Head of caudate nucleus (tissue), 42 donors: ENCODE measurements around the gene RIPK4.

Experiments
- DNase-seq, 42 donors: peaks; one replicate each; pipeline versions ENCODE4 v3.0.0 to v3.0.0-alpha.2; 2020 to 2021; ENCODE audit warnings: mixed read lengths in 7 of 42
- intact Hi-C: fragments of 100-400 bp; cut with DNase I; formaldehyde crosslinking; loops from one replicate; pipeline ENCODE4 v1.15.0; 2022

The RIPK4 gene

DNA sequence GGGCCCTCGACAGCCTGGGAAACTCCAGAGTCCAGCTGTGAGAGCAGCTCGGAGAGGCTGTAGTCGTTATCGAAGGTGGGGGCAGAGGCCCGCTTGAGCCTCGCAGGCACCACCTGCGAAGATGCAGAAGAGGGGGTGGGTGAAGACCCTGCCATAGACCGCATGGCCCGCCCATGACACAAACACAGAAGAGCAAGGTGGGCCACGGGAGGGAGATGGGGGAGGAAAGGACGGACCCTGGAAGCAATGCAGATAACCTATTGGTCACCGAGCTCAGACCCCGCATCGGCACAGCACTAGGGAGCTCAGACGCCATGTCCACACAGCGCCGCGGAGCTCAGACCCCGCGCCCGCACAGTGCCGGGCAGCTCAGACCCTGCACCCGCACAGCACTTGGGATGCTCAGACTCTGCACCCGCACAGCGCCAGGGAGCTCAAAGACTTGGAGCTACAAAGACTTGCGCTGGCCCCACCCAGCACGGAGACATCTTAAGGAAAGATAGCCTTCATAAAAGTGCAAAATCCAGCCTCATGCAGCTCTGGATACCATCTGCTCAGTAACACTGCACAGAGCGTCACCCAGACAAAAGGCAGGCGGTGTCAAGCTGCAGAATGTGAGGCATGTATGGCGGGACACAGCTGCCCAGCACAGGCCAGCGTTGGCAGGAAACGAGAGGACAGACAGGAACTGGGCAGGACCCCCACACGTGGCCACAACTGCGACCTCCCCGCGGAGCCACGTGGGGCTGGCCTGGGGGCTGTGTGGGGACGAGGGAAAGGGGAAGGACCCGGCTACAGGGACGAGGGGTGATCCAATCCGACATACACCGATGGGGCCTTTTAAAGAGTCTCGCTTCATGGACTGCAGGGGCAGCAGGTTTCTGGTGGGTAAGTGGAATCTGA is 22.6 kb downstream of the RIPK4 start:
- no peak for DNase-seq
- intact Hi-C loops: no loop called here

DNA sequence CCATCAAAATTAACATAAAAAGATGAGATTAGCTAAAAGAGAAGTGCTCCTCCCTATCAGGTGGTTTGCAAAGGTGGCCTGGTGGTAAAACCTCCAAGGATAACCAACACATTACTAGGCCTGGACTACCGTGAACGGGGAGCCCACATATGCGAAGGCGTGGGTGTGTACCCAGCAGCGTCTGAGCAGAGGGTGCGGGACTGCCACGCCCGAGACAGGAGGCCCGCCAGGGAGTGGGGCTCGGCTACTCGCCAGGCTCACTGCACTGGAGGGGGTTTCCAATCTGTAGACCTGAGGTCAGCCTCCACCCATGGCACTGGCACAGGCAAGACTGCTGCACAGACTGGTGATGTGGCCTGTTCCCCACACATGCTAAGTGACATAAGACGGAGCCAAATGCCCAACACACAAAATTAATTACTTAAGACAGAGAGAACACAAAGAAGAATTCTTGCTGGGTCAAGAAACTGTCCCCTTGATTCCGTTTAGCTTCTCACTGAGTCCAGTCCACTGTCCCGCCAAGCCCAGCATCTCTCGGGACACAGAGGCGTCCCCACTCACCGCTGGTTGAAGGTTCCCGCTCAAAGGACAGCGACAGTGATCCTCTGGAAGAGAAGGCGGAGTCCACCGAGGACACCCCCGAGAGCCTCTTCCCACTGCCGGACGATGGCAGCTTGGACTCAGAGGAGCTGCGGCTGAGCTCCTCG is 23.4 kb downstream of the RIPK4 start:
- no peak for DNase-seq
- intact Hi-C loops: no loop called here

DNA sequence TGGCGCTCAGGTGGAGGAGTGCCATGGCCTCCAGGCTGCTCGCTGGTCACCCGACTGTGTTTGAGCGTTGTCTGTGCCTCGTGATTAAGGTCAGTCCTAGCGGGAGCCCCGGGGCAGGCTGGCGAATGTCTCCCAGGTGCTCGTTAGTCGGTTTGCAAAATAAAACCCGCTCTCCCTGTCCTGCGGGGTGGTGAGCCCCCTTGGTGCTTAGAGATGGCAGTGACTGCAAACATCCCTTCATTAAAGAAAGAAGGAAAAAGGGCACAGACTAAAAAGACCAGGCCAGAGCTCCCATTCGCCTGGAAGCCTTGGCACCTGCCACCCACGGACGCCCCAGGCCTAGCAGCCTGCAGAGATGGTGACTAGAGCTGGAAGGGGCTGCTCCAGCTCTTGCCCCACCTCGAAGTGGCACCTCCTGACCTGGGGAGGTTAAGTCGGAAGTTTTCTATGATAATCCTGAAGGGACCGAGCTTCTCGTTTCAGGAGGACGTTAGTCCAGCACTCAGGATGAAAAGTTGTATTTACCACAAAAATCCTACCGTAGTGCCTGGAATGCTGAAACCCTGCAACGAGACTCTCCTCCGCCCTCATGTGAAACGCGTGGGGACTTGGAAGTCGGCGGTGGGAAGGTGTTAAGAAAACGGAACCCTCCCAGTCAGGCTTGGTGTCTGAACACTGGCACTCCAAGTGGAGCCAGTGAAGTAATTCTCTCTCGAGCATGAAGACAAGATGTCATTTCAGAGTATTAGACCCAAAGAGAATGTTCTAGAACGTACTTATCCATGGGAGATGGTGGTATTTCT is 24.6 kb downstream of the RIPK4 start:
- intact Hi-C loops: no loop called here
- no peak for DNase-seq

DNA sequence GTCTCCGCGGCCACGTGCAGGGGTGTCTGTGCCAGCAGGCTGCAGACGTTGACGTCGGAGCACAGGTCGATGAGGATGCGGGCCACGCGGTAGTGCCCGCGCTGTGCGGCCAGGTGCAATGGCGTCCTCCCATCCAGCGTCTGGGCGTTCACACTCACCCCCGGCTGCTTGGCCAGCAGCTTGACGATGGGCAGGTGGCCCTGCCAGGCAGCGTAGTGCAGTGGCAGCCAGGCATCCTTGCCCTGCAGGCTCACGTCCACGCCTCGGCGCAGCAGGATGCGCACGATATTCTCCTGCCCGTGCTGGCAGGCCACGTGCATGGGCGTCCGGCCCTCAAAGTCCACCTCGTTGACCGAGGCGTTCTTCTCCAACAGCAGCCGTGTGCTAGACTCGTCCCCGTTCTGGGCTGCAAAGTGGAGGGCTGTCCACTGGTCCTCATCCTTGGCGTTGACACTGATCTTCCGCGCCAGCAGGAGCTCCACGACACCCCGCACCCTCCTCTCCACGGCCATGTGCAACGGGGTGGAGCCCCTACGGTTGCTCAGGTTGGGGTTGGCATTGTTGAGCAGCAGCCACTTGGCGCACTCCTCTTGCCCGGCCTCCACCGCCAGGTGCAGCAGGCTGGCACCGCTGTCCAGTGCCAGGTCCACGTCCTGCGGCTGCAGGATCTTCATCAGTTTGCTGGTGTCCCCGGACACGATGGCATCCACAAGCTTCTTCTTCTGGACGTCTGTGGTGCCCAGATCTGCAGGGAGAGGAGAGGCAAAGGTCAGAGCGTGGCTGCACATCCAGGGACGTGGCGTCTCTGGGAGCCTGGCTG is 25.4 kb downstream of the RIPK4 start:
- intact Hi-C loops: no loop called here
- DNase-seq: no peak

DNA sequence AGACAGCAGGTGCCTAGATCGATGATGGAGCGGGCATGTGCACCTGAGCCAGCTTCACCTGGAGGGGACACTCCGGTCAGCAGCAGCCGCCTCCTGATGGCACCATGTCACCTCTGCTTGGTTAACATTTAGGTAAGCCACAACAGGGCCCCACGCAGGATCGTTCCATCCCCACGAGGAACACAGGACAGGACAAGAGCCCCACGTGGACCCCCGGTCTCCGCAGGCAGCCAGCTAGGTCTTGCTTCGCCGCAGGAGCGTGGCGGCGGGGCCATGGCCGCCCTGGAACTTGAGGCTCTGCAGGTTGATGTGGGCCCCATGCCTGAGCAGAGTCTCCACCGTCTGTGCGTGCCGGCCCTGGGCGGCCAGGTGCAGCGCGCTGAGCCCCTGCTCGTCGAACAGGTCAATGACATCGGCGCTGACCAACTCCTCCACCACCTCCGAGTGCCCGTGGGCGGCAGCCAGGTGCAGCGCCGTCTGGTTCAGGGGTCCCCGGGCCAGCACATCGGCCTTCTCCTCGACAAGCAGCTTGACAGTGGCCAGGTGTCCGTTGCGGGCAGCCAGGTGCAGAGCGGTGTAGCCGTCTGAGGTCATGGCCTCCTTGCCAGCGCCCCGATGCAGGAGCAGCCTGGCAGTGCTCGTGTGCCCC is 26.1 kb downstream of the RIPK4 start:
- DNase-seq: no peak
- intact Hi-C loops: no loop called here

DNA sequence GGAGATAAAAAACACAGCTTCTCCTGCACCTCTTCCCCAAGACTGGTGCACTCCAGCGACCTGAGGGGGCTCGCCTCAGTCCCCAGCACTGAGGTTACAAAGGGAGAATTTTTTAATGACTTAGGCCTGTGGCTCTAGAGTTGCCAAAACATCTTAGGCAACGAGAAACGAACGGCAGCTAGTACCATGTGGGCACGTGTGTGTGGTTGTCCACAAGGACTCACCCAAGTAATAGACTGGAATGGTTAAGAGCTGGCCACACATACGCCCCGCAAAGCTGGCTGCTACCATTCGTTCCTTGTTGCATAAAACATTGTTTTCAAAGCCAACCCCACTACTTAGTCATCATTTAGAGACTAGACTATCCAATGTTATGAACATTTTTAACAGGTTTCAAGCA is 26.9 kb downstream of the RIPK4 start:
- DNase-seq: no peak
- intact Hi-C loops: no loop called here

DNA sequence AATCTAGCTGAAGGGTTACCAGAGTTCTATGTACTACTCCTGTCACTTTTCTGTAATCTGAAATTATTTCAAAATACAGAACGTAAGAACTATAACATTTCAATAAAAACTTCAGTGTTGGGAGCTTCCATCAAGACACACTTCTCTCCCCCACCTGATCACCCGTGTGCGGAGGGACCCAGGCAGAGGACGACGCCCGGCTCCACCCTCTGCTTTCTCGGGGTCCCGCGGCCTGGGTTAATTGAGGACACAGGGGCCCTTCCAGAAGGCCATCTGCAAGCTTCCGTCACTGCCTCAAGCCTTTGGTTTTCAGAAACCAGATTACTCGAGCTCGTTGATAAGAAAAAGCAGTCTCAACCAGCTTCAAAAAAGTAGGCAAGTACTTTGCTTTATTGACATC is 27.8 kb downstream of the RIPK4 start:
- no peak for DNase-seq
- intact Hi-C loops: no loop called here

DNA sequence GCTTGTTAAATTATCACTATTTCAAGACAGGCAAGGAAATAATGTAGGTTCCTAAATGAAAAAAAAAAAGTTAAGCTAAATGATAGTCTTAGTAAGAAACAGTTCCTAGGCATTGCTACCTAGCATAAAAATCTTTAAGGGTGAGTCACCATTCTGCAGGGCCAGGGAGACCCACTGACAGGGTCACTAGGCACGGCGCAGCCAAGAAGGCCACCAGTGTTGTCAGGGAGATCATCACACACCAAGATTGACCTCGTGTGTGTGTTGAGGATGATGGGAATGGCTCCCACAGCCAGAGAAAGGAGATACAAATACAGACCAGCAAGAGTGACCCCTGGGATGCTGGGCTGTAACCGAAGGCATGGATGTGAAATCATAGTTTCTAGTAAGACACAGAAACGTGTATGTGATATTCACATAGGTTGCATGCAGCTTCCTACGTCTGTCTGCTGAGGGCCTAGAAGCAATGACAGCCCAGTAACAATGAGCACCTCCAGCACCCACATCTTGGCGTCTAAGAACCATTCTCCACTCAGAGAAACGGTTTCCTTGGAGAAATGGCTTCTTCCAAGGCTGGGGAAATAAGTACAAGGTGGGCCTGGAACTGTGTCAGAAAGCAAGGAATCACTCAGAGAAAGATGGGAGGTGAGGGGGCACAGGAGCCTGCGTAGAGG is 29.1 kb downstream of the RIPK4 start:
- no peak for DNase-seq

DNA sequence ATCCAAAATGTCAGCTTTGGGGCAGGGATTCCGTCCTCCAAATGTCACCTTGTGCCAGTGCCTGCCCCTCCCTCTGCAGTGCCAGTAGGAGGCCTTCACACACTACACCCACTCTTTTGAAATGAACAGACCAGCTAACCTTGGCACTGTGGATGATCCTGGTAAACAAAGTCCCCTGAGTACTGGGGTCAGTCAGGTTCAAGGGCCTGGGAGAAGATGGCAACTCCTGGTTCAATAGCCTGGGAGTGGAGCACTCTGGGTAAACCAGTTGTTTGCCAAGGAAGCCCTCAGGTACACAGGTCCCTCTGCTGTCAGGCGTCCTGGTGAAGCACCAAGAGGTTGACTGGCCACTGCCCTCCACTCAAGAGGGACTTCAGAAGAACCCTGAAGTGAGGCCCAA is 30.4 kb downstream of the RIPK4 start:
- intact Hi-C loops: no loop called here
- DNase-seq: no peak

More for the DNA sequence above, 29.1 kb downstream of the RIPK4 start:
- intact Hi-C loops: no loop called here

DNA sequence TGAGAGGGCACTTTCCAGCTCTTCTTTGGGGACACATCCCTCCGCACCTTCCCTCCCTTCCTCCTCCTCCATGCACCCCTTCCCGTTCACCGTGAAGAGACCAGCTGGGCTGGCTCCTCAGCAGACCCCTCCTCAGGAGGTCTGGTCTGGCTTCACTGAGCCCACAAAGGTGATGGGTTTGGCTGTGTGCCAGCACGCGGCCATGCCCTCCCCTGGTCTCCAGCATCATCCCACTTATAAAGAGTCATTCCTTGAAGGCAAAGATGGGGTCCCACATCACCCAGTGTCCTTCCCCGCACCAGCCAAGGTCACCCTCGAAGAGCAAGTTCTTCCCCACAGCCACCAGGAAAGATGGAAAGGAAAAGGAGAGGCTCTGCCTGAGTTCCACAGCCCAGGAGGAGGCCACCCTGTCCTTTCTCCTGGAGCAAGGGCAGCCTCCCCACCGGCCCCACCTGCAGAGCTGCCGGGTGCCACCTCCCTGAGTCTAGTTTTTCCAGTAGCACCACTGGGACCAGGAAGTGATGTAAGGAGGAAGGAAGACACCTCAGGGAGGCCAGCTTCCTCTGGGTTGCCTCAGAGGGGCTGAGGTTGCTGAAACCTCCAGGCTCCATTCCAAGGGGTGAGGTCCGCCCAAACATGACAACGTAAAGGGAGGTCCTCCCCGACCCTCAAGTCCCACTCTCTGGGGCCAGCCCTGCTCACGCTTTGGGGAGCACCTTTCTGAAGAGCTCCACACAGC is 32.7 kb downstream of the RIPK4 start:
- intact Hi-C loops: no loop called here
- no peak for DNase-seq

DNA sequence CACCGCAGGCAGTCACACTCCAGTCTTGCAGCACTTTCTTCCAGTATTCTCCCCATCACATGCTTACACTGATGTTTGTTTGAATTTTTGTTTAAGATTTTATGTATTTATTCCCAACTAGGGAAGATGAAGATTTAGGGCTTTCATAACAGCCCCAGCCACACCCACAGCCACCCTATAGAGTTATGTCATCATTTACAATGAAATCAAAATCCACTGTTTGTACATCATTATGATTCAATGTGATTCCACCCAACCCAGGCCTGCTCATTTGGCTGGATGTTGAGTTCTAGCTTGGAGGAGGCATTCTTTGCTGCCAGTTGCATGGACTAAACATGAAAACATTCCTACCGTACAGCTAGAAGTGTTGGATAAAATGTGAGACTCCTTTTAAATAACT is 35.8 kb downstream of the RIPK4 start:
- no peak for DNase-seq
- intact Hi-C loops: no loop called here

DNA sequence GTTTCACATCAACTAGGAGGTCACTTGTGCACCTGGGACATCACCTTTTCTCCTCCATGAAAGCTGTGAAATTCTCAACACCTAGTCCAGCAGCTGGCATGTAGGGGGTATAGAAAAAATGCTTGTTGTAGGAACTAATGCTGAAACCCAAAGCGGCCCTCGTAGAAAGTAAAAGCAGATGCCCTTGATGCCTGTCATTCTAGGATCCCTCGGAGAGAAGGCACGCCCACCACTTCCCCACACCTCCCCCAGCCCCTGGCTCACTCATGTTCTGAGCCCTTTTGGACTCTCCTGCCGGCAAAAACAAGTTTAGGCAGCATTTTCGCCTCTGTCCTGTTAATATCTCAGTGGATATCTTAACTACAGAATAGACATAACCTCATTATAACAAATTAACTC is 36.5 kb downstream of the RIPK4 start:
- DNase-seq: no peak
- intact Hi-C loops: no loop called here

DNA sequence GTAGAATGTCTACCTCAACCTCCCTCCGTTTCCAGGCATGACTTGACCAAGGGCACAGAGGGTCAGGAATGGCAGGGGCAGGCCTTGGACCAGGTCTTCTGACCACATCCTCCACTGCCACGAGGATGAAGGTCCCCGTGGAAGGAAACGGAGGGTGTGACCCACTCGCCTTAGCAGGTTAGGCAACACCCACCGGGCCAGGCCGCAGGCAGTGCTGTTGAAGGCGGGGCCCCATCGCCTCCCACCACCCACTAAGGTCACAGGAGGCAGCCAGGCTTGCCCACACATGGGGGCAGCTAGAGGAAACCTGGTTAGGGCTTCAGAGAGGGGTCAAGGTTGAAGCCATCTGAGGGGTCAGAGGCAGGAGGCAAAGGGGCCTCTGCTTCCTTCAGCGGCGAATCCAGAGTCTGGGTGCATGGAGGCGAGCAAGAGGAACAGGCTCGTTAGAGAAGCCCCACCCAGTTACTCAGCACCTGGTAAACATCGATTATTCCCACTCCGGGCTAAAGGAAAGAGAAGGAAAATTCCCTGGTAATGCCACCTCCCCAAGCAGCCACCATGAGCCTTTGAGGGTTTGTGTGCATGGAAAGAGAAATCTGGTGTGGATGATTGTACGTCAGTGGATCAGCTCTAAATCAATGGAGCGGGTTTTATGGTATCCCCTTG is 37.0 kb downstream of the RIPK4 start:
- intact Hi-C loops: no loop called here
- no peak for DNase-seq

DNA sequence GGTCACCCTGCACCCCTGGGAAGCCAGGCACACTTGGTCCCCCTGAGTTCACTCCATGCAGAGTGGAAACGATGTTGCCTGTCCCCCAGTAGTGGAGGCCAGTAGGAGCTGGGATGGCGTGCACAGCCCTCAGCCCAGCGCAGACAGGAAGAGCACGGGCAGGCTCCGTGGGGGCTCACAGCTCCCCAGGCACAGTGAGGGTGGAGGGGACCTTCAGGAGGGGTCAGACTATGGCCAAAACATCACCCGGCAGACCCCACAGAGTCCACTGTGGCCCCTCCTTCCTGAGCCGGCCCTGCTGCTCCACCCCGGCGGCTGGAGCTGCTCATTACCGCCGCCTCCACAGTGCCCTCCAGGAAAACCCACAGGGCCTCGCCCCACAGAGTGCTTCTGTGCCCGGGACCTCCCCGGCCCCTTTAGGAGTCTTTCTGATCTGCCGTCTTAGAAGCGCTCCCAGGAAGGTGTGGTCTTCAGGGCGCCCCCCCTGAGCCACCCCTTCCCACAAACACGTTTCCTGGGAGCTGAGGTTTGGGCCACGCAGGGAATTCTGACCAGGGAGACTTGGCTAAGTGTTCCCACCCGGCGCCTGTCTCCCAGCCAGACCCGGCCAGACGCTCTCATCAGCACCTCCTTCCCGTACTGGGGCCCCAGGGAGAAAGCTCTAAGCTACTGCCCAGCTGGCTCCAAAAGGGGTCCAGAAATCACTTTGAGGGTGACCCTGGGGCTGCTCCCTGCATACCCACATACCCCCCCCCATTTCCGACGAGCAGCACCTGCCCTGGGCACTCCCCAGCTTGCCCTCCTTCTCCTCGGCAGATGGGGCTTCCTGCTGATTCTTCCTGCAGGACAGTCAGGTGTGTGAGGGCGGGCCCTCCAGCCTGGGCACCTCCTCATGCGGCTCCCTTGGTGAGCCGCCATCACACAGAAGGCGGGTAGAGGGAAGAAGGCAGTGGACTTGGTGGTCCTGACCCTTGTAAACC is 38.8 kb downstream of the RIPK4 start:
- DNase-seq: no peak
- intact Hi-C loops: no loop called here

DNA sequence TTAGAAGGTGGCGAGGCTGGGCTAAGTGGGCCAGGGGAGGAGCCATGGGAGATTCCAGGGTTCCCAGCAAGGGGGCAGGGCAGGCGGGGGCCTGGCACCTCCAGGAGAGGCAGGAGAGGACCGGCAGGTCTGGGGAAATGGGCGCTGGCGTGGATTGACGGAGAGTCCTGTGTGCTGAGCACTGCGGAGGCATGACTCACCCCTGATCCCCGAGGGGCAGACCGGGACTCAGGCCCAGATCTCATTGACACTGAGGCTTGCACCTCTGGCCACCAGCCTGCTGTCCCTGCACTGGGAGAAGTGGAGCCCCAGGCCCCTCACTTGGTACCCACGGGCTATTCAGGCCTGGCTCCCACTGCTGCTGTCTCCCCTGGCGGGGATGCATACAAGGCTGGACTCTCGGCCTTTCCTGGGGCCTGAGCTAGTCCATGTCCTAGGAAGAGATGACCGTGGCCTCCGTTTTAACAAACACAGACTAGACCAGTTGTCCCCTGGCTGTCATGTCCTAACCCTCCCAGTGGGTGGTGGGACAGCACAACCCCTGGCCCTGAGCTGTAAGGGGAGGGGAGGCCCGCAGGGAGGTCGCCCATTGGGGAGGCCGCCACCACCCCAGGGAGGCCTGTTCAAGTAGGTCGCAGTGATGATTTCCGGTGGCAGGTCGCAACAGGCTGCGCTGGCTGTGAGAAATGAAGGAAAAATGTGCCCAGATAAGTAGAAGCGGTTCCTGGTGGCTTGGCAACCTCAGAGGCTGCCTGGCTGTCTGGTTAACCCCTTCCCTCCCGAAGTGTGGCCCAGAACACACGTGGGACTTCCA is 39.7 kb downstream of the RIPK4 start:
- intact Hi-C loops: no loop called here
- no peak for DNase-seq
